Gastroesophageal sphincter (tissue), 4 donors: ENCODE results near the gene ZKSCAN3. TPM values are rescaled to one million over a fixed set of nuclear protein-coding genes. Genes with fewer than 3 reads are reported as not detected.

Source experiments
- ATAC-seq: fragments of 150-250 bp; one replicate; pipeline ENCODE4 v1.9.1; 2016; ENCODE audit warnings: mild to moderate bottlenecking, moderate library complexity
- H3K27ac ChIP-seq, 4 donors: fragments of 200-600 bp; sonication (generic) in 3 of 4; 1 replicate in 3 of 4; 2 replicates in 1 of 4; pipeline ENCODE4 v1.5.1; 2016 to 2019
- H3K27me3 ChIP-seq: fragments of 200-600 bp; sonication (generic); one replicate; pipeline ENCODE4 v1.5.1; 2019
- H3K36me3 ChIP-seq, 2 donors: fragments of 200-600 bp; sonication (generic); one replicate each; pipeline ENCODE4 v1.5.1; 2019; ENCODE audit warnings: control low read depth in 1 of 2
- H3K4me1 ChIP-seq, 3 donors: fragments of 200-600 bp; sonication (generic); 1 replicate in 2 of 3; 2 replicates in 1 of 3; pipeline ENCODE4 v1.5.1; 2016 to 2019; ENCODE audit warnings: control low read depth in 2 of 3
- H3K4me3 ChIP-seq, 2 donors: fragments of 200-600 bp; sonication (generic); one replicate each; pipeline ENCODE4 v1.5.1; 2019; ENCODE audit warnings: mild to moderate bottlenecking in 1 of 2, moderate library complexity in 1 of 2
- H3K9me3 ChIP-seq, 3 donors: fragments of 200-600 bp; sonication (generic); one replicate each; pipeline ENCODE4 v1.5.1; 2017 to 2019; ENCODE audit warnings: control low read depth in 2 of 3
- CTCF ChIP-seq, 4 experiments: fragments of 200-600 bp in 2 of 4; fragments of 450-650 bp in 2 of 4; sonication (generic) in 1 of 4; IDR thresholded peaks; one replicate each; pipeline ENCODE4 v1.5.1; 2017 to 2019; ENCODE audit warnings: antibody characterized with exemption in 4 of 4, mild to moderate bottlenecking in 2 of 4, moderate library complexity in 2 of 4
- EP300 ChIP-seq: sonication (generic); formaldehyde crosslinking; IDR thresholded peaks from one replicate; pipeline ENCODE4 v1.6.1; 2017; ENCODE audit warnings: antibody characterized with exemption, mild to moderate bottlenecking
- POLR2A ChIP-seq, 2 donors: fragments of 450-650 bp; IDR thresholded peaks; one replicate each; pipeline ENCODE4 v1.6.1; 2017; ENCODE audit warnings: antibody characterized with exemption in 2 of 2, mild to moderate bottlenecking in 2 of 2, moderate library complexity in 1 of 2
- POLR2AphosphoS5 ChIP-seq: sonication (generic); formaldehyde crosslinking; IDR thresholded peaks from one replicate; pipeline ENCODE4 v1.6.1; 2017; ENCODE audit warnings: antibody characterized with exemption
- WGBS, 2 donors: methylation state at CpG; one replicate each; pipeline ENCODE4 v1.1.5; 2018; ENCODE audit warnings: low coverage in 1 of 2; 5-methylcytosine and 5-hydroxymethylcytosine counted together
- total RNA-seq, 4 donors: library from RNA; depleted of rRNA; stranded (reverse); fragments of >200 nt; gene quantifications; one replicate each; pipeline ENCODE4 v1.1.0, GENCODE V29; 2016

The ZKSCAN3 gene
- total RNA-seq, 4 donors from 2014 or later, result 4.4 to 9.8 (median 6.9) TPM

- H3K27me3 ChIP-seq, result no peaks in the 10 kb centered on the region
- H3K27ac ChIP-seq, result no peak overlapping the region
- H3K36me3 ChIP-seq, result peaks cover 12 to 43% of the 10 kb centered on the region in 2 donors
- no peak overlapping the region for H3K4me3 ChIP-seq
- 69 to 75% methylated on average over 1 of the region's 1 CpG for WGBS, 2 donors
- peaks cover 0 to 10% (median 6%) of the 10 kb centered on the region in 3 donors for H3K4me1 ChIP-seq
- H3K9me3 ChIP-seq, result peaks cover 0 to 44% (median 3%) of the 10 kb centered on the region in 3 donors
- no peak for ATAC-seq
- no peak for TF ChIP-seq POLR2AphosphoS5
- TF ChIP-seq EP300, result no peak
- TF ChIP-seq CTCF (IDR thresholded peaks at IDR 0.05), result no peak
- TF ChIP-seq POLR2A (IDR thresholded peaks at IDR 0.05), result no peak
These were observed 19.7 kb upstream of the ZKSCAN3 start for GRCh38 chr6:28330041-28330440.

- WGBS, 2 donors, result 96 to 100% methylated on average over 2 of the region's 2 CpGs
- peak overlapping the region in 1 of 4 donors; percentile 97 for H3K27ac ChIP-seq
- H3K9me3 ChIP-seq, result peaks cover 0 to 14% (median 0%) of the 10 kb centered on the region in 3 donors
- ATAC-seq, result no peak
- peaks cover 4 to 13% of the 10 kb centered on the region in 2 donors for H3K36me3 ChIP-seq
- H3K4me1 ChIP-seq, result peaks cover 6 to 26% (median 10%) of the 10 kb centered on the region in 3 donors
- H3K4me3 ChIP-seq, result no peak overlapping the region
- no peak for TF ChIP-seq CTCF (IDR thresholded peaks at IDR 0.05)
- no peak for TF ChIP-seq POLR2AphosphoS5
- TF ChIP-seq EP300, result no peak
- TF ChIP-seq POLR2A (IDR thresholded peaks at IDR 0.05), result no peak
- H3K27me3 ChIP-seq, result no peaks in the 10 kb centered on the region
These were observed 16.7 kb upstream of the ZKSCAN3 start for GRCh38 chr6:28333047-28333446.

- no peak for ATAC-seq
- WGBS, 2 donors, result 65% methylated on average over 1 of the region's 1 CpG; no CpG with 5 or more reads in 1 of the 2 donors
- TF ChIP-seq EP300 (no peak), POLR2A (IDR thresholded peaks at IDR 0.05) (no peak), CTCF (IDR thresholded peaks at IDR 0.05) (no peak), POLR2AphosphoS5 (no peak)
These were observed 16.1 kb upstream of the ZKSCAN3 start for GRCh38 chr6:28333599-28334018.

GRCh38 chr6:28334286-28335039 is 15.3 kb upstream of the ZKSCAN3 start:
- 77 to 87% methylated on average over 7 of the region's 7 CpGs for WGBS, 2 donors
- TF ChIP-seq POLR2A (IDR thresholded peaks at IDR 0.05) (no peak), POLR2AphosphoS5 (no peak), CTCF (IDR thresholded peaks at IDR 0.05) (no peak), EP300 (no peak)
- H3K36me3 ChIP-seq, result peaks cover 0 to under 1% of the 10 kb centered on the region in 2 donors
- H3K27me3 ChIP-seq, result no peaks in the 10 kb centered on the region
- ATAC-seq, result no peak
- H3K4me1 ChIP-seq, result peaks cover 6 to 26% (median 10%) of the 10 kb centered on the region in 3 donors
- peak overlapping the region in 1 of 2 donors; percentile 81 for H3K4me3 ChIP-seq
- no peaks in the 10 kb centered on the region for H3K9me3 ChIP-seq
- peak overlapping the region; percentile 97 to 98 (median 98) for H3K27ac ChIP-seq

More at GRCh38 chr6:28333599-28334018, 16.1 kb upstream of the ZKSCAN3 start:
- peaks cover 4 to 9% of the 10 kb centered on the region in 2 donors for H3K36me3 ChIP-seq
- H3K4me3 ChIP-seq, result no peak overlapping the region
- peak overlapping the region in 1 of 4 donors; percentile 97 for H3K27ac ChIP-seq
- H3K9me3 ChIP-seq, result peaks cover 0 to 8% (median 0%) of the 10 kb centered on the region in 3 donors
- H3K27me3 ChIP-seq, result no peaks in the 10 kb centered on the region
- peaks cover 6 to 26% (median 10%) of the 10 kb centered on the region in 3 donors for H3K4me1 ChIP-seq
